ENCODE results near the gene ADIPOQ.

DNA sequence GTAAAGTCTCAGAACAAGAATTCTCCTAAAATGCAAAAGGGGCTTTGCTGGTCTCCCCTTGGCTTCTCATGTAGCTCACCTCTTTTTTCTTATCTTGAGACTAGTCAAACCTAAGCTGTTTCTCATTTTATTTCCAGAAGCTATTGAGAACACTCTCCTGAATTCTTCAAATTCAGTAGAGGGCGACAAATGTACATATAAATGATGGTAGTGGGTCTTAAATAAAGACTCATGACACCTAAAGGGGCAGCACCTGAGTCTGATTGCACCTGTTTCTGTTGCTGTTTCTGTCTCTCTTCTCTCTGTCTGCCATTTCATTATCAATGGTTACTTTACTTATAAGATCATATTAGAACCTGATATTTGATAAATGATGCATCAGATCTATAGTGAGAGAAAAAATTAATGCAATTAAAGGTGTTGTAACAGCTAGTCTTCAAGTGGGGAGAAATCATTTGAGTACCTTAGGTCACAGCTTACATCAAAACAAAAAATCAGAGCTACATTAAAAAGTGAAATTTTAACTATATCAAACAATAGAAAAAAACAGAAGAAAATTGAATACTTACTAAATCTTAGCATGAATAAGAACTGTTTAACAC lies 7.0 kb downstream of the ADIPOQ start:
- TF ChIP-seq, protein P1, sequence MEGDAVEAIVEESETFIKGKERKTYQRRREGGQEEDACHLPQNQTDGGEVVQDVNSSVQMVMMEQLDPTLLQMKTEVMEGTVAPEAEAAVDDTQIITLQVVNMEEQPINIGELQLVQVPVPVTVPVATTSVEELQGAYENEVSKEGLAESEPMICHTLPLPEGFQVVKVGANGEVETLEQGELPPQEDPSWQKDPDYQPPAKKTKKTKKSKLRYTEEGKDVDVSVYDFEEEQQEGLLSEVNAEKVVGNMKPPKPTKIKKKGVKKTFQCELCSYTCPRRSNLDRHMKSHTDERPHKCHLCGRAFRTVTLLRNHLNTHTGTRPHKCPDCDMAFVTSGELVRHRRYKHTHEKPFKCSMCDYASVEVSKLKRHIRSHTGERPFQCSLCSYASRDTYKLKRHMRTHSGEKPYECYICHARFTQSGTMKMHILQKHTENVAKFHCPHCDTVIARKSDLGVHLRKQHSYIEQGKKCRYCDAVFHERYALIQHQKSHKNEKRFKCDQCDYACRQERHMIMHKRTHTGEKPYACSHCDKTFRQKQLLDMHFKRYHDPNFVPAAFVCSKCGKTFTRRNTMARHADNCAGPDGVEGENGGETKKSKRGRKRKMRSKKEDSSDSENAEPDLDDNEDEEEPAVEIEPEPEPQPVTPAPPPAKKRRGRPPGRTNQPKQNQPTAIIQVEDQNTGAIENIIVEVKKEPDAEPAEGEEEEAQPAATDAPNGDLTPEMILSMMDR (IDR thresholded peaks at IDR 0.05; ENCODE audit: insufficient read depth, low read length): no peak
- TF ChIP-seq, protein P2, sequence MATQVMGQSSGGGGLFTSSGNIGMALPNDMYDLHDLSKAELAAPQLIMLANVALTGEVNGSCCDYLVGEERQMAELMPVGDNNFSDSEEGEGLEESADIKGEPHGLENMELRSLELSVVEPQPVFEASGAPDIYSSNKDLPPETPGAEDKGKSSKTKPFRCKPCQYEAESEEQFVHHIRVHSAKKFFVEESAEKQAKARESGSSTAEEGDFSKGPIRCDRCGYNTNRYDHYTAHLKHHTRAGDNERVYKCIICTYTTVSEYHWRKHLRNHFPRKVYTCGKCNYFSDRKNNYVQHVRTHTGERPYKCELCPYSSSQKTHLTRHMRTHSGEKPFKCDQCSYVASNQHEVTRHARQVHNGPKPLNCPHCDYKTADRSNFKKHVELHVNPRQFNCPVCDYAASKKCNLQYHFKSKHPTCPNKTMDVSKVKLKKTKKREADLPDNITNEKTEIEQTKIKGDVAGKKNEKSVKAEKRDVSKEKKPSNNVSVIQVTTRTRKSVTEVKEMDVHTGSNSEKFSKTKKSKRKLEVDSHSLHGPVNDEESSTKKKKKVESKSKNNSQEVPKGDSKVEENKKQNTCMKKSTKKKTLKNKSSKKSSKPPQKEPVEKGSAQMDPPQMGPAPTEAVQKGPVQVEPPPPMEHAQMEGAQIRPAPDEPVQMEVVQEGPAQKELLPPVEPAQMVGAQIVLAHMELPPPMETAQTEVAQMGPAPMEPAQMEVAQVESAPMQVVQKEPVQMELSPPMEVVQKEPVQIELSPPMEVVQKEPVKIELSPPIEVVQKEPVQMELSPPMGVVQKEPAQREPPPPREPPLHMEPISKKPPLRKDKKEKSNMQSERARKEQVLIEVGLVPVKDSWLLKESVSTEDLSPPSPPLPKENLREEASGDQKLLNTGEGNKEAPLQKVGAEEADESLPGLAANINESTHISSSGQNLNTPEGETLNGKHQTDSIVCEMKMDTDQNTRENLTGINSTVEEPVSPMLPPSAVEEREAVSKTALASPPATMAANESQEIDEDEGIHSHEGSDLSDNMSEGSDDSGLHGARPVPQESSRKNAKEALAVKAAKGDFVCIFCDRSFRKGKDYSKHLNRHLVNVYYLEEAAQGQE (IDR thresholded peaks at IDR 0.05; ENCODE audit: insufficient replicate concordance, low read depth): no peak

All from HL-60 (cell line).